ENCODE measurements around the gene RNF2.
"Not testable (repeated sequence)": the region's sequence is repeated elsewhere in the genome, so short reads cannot be mapped to it uniquely, and the experiment has no call there.

The RNF2 gene

DNA sequence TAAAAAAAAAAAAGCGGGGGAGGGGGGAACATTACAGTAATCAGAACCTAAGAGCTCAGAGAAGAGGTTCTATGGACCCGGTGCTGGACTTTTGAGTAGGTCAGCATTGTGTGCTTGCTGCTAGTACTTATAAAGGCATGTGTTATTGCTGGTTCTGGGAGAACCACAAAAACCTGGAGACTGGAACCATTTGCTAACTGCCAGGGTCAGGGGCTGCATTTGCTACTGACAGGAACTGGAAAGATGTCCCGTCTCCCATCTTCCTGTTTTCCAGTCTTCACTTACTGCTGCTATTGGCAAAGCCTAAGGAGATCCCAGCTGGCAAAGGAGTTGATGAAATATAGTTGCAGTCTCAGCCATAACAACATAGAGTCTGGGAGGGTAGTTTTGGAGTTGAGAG, 4.3 kb downstream of the RNF2 start:
- no peak for FAIRE-seq

DNA sequence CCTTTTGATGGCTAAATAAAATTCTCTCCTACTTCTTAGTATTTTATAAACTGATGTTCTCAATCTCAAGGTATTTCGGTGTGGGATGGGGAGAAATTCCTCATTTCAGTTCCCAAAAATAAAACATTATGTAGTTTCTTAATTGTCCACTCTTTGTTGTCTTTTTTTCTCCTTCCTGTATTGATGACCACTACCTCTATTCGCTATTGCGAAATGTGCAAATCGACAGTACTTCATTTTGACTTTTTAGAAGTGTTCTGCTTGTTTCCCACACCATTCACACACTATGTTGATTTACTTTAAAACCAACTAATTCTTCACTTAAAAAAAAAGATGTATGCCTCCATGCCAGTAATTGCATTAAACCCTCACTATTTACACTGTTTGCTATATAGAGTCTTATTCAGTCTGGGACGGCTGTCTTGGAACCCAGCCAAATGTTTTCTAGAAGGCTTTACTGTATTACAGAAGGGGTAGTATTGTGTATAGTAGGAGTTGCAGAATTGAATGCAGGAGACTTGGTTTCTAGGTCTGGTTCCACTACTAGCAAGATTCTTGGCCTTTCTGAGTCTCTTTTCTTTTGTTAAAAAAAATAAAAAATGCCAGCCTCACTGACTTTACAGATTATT, 5.6 kb downstream of the RNF2 start:
- no peak for FAIRE-seq
- DNase-seq (ENCODE audit: insufficient read length, low spot score) = no peak

More for the DNA sequence above, 4.3 kb downstream of the RNF2 start:
- DNase-seq (ENCODE audit: insufficient read length, low spot score) = no peak

DNA sequence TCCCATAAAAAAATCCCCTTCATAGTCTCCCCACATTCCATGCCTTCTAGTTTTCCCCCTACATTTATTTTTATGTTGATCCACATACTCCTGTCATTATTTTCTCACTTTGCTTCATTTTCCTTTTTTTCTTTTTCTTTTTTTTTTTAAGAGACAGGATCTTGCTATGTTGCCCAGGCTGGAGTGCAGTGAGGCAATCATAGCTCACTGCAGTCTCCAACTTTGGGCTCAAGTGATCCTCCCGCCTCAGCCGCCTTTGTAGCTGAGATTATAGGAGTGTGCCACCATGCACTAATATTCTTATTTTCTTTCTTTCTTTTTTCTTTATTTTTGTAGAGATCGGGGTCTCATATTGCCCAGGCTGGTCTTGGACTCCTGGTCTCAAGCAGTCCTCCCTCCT, 7.8 kb downstream of the RNF2 start:
- FAIRE-seq (no peak), DNase-seq (ENCODE audit: insufficient read length, low spot score) (no peak)

DNA sequence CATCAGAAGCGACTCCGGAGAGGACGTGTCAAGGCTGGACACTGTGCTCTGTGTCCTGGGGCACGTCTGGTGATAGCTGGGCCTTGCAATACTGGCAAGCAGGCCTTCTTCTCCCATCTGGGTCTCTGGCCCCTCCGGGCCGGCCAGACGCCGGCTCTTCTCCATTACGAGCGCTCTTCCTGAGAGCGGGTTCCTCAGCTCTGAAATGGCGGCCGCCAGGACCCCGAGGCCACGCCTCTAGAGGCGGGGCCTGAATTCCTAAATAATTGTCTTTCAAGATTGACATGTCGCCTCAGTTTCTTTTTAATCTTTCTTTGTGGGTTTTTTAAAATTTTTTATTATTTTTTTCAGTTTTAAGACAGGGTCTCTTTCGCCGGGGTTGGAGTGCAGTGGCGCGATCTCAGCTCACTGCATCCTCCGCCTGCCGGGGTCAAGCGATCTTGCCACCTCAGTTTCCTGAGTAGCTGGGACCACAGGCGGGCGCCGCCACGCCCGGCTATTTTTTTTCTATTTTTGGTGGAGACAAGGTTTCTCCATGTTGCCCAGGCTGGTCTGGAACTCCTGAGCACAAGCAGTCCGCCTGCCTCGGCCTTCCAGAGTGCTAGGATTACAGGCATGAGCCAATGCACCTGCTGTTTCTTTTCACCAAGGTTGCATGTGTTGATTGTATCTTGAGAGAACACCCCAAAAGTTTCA, 9.2 kb downstream of the RNF2 start:
- DNase-seq (ENCODE audit: insufficient read length, low spot score) (no peak), FAIRE-seq (no peak)

DNA sequence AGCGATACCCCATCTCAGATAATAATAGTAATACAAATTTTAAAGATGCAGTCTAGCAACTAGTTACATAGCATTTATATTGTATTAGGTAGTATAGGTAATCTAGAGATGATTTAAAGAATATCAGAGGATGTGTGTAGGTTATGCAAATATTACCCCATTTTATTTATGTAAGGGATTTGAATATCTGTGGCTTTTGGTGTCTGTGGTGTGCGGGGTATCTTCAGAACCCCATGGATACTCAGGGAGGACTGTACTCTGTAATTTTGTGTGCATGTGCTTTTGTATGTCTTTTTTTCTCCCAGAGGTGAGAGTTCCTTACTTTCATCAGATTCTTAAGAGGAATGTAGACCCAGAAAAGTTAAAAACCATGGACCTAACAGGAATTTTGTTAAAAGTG, 12.8 kb downstream of the RNF2 start:
- FAIRE-seq (peak; percentile 45), DNase-seq (ENCODE audit: insufficient read length, low spot score) (no peak)

DNA sequence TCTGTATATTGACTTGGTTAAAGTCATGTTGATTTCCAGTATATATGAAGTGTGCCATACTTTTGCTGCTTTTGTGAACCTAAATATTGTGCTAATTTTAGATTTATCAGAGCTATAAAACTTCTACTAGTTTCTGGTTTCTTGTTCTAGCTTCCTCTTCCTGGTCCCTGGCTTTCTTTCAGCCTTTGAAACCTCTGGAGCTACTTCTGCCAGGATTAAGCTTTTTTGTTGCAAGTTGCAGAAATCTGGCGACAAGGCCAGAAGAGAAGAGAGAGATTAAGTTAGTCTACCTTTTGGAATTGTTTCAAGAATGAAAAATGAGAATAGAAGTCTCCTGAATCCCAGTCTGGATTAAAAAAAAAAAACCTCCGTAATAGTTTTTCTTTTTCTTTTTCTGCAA, 13.5 kb downstream of the RNF2 start:
- FAIRE-seq (no peak), DNase-seq (ENCODE audit: insufficient read length, low spot score) (no peak)

DNA sequence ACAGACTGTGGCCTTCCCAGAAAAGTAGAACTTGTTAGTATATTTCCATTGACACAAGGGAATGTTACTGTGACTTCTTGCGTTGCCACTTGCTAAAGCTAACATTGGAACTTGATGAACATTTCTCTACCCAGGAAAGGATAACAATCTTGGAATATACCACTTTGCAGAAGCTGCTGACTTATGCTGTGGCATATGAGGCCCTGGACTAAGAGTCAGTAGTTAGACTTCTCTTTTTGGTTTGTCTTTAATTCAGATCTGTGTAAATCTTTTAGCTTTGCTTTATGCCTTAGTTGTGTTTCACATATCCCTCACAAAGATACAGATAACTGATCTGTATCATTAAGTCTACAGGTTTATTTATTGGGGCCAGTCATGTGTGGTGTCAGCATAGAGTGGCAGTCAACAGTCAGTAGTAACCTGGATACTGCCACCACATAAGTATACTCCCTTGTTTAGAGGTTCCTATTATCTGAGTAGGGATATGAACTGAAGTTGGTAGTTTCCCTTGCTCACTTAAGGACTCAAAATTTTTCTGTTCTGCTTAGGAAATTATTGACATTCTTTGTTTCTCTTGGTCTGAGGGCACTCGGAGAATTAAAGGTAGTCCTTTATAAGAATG, 14.7 kb downstream of the RNF2 start:
- no peak for FAIRE-seq
- no peak for DNase-seq (ENCODE audit: insufficient read length, low spot score)

DNA sequence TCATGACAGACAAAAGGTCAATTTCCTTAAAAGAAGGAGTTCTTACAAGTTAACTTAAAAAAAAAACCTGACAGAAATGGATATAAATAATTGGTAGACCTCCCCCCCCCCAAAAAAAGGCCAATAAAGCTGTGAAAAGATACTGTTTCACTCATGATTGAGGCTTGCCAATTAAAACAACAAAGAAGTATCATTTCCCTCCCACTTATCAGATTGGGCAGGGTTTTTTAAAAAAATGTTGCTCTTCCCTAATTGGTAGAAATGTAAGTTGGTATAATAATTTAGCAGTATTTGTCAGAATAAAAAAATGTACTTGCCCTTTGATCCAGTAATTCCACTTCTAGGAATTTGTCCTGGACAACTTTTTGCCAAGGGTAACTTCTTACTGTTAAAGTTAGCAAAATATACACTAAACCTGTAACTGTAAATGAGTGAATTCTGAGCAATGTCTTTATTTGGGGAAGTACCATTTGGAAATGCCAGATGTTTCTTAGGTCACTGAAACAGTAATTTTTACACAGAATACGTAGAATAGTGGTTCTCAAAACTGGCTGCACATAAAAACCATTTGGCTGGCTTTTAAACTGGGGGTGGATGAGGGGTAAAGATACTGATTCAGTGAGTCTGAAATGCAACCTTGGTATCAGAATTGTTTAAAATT, 17.5 kb downstream of the RNF2 start:
- FAIRE-seq (no peak), DNase-seq (ENCODE audit: insufficient read length, low spot score) (no peak)

DNA sequence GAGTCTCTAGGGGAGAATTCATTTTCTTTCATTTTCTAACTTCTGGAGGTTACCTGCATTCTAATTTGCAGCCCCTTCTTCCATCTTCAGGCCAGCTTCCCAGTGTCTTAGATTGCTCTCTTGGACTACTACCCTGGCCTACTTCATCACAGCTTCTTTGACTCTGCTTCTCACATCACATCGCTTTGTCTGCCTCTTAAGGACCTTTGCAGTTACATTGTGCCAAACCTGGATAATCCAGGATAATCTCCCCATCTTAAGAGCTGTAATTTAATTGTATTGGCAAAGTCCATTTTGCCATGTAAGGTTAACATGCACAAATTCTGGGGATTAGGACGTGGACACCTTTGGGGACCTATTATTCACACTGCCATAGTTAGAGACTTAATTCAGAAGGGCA, 18.4 kb downstream of the RNF2 start:
- FAIRE-seq = no peak
- no peak for DNase-seq (ENCODE audit: insufficient read length, low spot score)

DNA sequence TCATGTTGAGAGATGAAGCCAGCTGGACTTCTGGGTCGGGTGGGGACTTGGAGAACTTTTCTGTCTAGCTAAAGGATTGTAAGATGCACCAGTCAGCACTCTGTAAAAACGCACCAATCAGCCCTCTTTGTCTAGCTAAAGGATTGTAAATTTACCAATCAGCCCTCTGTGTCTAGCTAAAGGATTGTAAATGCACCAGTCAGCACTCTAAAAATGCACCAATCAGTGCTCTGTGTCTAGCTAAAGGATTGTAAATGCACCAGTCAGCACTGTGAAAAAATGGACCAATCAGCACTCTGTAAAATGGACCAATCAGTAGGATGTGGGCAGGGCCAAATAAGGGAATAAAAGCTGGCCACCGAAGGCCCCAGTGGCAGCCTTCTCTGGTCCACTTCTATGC, 19.6 kb downstream of the RNF2 start:
- not testable (repeated sequence) for FAIRE-seq; DNase-seq (ENCODE audit: insufficient read length, low spot score)

DNA sequence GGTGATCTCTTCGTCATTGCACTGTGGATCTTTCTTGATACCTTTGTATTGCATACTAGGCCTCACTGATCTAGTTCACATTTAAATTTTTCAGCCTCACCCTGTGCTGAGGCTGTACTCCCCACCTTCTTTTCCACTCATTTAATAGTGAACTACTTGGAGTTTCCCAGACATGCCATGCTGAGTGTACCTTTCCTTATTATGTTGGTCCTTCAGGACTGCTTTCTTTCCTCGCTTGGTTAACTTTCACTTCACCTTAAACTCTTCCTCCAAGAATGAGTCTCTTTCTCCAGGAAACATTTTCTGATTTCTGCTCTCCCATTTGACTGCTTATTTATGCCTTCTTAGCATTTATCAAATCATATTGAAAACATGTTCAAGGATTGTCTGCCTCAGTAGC, 20.8 kb downstream of the RNF2 start:
- FAIRE-seq (no peak), DNase-seq (ENCODE audit: insufficient read length, low spot score) (no peak)

DNA sequence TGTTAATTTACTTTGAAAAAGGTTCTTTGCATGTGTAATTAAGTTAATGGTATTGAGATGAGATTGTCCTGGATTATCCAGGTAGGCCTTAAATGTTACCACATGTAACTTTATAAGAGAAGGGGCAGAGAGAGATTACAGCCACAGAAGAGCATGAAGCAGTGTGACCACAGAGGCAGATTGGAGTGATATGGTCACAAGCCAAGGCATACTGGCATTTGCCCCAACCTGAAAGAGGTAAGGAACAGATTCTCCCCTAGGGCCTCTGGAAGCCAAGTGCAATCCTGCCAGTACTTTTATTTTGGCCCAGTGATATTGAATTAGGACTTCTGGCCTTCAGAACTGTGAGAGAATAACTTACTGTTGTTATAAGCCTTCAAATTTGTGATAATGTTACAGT, 23.0 kb downstream of the RNF2 start:
- DNase-seq (ENCODE audit: insufficient read length, low spot score) = no peak
- no peak for FAIRE-seq

DNA sequence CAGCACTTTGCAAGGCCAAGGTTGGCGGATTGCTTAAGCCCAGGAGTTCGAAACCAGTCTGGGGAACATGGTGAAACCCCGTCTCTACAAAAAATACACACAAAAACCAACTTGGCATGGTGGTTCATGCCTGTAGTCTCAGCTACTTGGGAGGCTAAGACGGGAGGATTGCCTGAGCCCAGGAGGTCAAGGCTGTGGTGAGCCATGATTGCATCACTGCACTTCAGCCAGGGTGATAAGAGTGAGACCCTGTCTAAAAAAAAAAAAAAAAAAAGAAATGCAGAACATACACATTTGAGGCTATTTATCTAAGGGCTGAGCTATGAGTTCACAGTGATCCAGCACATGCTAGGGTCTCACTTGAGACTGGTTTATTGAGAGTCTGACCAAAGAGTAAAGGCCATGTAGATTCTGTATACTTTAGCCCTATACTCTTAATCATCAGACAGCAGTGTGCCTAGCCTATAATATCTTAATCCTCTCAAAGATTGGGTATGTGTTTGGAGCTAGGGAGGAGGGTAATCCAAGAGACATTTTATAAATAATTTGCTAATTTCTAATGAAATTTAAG, 23.9 kb downstream of the RNF2 start:
- FAIRE-seq (no peak), DNase-seq (ENCODE audit: insufficient read length, low spot score) (no peak)

DNA sequence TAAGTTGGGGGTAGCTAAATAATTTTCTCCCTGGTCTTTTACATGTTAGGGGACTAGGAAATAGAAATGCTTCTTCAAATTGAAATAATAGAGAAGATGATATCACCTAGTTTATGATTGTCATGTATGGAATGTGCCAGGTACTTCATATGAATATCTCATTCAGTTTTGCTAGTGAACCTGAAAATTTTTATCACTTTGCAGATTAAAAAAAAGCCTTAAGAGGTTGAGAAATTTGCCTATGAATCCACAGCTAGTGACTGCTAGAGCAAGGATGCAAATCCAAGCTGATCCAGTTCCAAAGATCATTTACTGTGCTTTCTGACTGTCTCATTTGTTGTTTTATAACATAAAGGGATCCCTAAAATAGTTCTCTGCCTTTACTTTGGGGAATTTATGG, 24.7 kb downstream of the RNF2 start:
- DNase-seq (ENCODE audit: insufficient read length, low spot score) (no peak), FAIRE-seq (no peak)

DNA sequence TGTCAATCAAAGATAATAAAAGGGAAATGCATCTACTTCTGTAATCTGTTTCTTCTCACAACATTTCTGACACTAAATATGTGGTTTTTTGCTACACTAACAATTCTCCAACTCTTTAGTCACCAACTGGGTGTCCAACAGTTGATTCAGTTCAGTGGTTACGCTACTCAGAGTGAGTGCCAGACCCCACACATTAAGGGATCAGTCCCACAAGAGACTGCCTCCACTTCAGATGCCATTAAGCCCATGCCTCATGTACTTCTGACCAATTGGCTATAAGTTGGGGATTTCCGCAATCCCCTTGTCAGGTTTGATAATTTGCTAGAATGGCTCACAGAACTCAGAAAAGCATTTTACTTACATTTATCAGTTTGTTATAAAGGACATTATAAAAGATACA, 28.4 kb downstream of the RNF2 start:
- DNase-seq (ENCODE audit: insufficient read length, low spot score) = no peak
- no peak for FAIRE-seq

DNA sequence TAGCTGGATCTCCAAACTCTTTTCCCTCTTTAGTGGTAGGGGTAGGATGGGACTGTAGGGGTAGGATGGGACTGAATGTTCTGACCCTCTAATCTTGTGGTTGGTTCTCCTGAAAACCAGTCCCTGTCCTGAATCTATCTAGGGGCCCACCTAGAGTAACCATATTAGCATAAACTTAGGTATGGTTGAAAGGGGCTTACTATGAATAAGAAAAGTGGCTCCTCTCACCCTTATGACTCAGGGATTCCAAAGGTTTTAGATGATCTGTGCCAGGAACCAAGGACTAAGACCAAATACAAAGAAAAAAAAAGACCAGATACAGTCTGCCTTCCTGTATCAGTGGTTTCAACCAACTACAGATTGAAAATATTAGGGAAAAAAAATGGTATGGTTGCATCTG, 28.9 kb downstream of the RNF2 start:
- DNase-seq (ENCODE audit: insufficient read length, low spot score) = no peak
- no peak for FAIRE-seq

DNA sequence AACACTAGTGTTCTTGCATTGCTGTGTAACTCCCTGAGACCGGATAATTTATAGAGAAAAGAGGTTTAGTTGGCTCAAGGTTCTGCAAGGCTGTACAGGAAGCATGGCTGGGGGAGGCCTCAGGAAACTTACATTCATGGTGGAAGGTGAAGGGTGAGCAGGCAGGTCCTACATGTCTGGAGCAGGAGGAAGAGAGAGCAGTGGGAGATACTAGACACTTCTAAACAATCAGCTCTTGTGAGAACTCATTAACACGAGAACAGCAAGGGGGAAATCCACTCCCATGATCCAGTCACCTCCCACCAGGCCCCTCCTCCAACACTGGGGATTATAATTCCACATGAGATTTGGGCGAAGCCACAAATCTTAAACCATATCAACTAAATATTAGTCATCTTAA, 30.1 kb downstream of the RNF2 start:
- DNase-seq (ENCODE audit: insufficient read length, low spot score) (no peak), FAIRE-seq (no peak)

DNA sequence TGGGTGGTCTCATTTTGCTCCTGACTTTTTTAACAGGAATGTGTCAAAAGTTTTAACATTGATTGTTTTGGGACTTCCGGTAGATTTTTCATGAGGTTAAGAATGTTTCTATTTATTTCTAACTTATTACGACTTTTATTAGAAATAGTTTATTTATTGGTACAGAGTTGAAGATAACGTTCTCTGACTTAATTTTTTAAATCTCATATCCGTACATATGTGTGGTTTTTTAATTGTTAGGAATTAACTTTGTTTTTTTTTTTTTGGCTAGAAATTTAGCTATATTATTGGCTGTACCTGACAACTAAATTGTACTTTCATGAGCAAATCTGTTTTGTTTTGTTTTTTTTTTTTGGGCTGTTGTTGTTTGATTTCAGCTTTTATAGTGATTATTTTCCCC, 32.0 kb downstream of the RNF2 start:
- DNase-seq (ENCODE audit: insufficient read length, low spot score) (no peak), FAIRE-seq (no peak)

DNA sequence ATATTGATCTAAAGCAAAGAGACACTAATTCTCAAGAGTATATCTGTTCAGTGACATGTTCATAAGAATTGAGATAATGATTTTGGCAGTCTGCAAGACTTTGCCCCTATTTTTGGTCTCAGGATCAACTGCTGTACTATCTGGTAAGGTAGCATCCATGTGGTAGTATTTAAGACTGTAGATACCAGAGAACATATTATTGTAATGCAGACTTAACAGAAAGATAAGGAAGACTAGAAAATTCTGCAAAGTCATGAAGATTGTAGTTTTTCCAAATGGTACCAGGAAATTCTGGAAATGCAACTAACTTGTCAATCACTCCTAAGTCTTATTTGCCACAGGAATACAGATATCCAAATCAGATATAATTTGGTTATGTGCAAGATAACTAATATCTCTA, 35.1 kb downstream of the RNF2 start:
- FAIRE-seq (no peak), DNase-seq (ENCODE audit: insufficient read length, low spot score) (no peak)

DNA sequence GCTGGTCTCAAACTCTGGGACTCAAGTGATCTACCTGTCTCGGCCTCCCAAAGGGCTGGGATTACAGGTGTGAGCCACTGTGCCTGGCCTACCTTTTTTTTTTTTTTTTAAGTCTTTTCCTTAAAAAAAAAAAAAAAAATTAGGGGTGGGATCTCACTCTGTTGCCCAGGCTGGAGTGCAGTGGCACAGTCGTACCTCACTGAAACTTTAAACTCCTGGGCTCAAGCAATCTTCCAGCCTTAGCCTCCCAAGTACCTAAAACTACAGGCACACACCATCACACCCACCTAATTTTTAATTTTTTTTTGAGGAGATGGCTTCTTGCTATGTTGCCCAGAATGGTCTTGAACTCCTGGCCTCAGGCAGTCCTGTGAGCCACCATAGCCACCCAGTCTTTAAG, 38.5 kb downstream of the RNF2 start:
- no peak for FAIRE-seq

DNA sequence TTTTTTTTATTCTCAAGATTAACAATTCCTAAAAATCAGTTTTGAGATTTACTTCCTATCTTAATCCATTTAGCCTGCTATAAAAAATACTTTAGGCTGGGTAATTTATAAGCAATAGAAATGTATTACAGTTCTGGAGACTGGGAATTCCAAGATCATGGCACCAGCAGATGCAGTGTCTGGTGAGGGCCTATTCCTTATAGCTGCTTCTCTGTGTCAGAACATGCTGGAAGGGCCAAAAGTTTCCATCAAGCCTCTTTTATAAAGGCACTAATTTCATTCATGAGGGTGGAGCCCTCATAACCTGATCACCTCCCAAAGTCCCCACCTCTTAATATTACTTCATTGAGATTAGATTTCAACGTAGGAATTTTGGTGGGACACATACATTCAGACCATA, 41.7 kb downstream of the RNF2 start:
- FAIRE-seq (no peak), DNase-seq (ENCODE audit: insufficient read length, low spot score) (no peak)

More for the DNA sequence above, 38.5 kb downstream of the RNF2 start:
- no peak for DNase-seq (ENCODE audit: insufficient read length, low spot score)
